H1 (cell line): ENCODE data around the gene DPYD. TPM values are rescaled to one million over a fixed set of nuclear protein-coding genes. Genes with fewer than 3 reads are reported as not detected.

Experiments used
- CTCF ChIA-PET: fragments of 300-600 bp; sonication (Branson Sonifier 250); formaldehyde crosslinking; loops from one replicate; lab custom pipeline; 2021; ENCODE audit not compliant: partially characterized antibody; lab: Charles Lee
- POLR2A ChIA-PET: fragments of 300-600 bp; sonication (Branson Sonifier 250); formaldehyde crosslinking; loops from one replicate; lab custom pipeline; 2021; ENCODE audit warnings: inconsistent platforms; ENCODE audit not compliant: partially characterized antibody; lab: Charles Lee
- DNase-seq, 2 experiments: peaks; one replicate each; pipeline versions ENCODE4 v3.0.0 to v3.0.0-alpha.2; 2010 to 2022; ENCODE audit warnings: low spot score in 2 of 2, low read depth in 1 of 2, mixed read lengths in 1 of 2
- FAIRE-seq: peaks from 2 replicates; lab custom pipeline; 2011; peaks lifted over from hg19 to GRCh38; lab: Jason Lieb, UNC
- H2AFZ ChIP-seq: 2 replicates; pipeline ENCODE4 v1.8.1; 2012; ENCODE audit warnings: low read length, inconsistent platforms
- H2AK5ac ChIP-seq: 2 replicates; pipeline ENCODE4 v1.6.1; 2013; ENCODE audit warnings: low read depth, low read length
- H2BK120ac ChIP-seq: replicated peaks from 2 replicates; pipeline ENCODE3; 2013; ENCODE audit warnings: low read depth, low read length, inconsistent platforms
- H2BK12ac ChIP-seq: 2 replicates; pipeline ENCODE4 v1.6.1; 2013; ENCODE audit warnings: low read depth, low read length
- H2BK15ac ChIP-seq: 2 replicates; pipeline ENCODE4 v1.6.1; 2013; ENCODE audit warnings: low read length
- H2BK20ac ChIP-seq: 2 replicates; pipeline ENCODE4 v1.6.1; 2013; ENCODE audit warnings: low read length
- H2BK5ac ChIP-seq: 2 replicates; pipeline ENCODE4 v1.6.1; 2013; ENCODE audit warnings: low read depth, low read length
- H3K14ac ChIP-seq: 2 replicates; pipeline ENCODE4 v1.6.1; 2013; ENCODE audit warnings: inconsistent platforms; ENCODE audit not compliant: insufficient read length
- H3K18ac ChIP-seq: 2 replicates; pipeline ENCODE4 v1.6.1; 2013; ENCODE audit warnings: low read length; ENCODE audit errors: extremely low read depth
- H3K23ac ChIP-seq: 2 replicates; pipeline ENCODE4 v1.6.1; 2013; ENCODE audit warnings: inconsistent platforms; ENCODE audit not compliant: insufficient read length
- H3K23me2 ChIP-seq: 2 replicates; pipeline ENCODE4 v1.6.1; 2013; ENCODE audit warnings: low read depth, low read length
- H3K27ac ChIP-seq: 2 replicates; pipeline ENCODE4 v1.6.1; 2011; ENCODE audit warnings: low read depth, low read length, inconsistent platforms
- H3K27me3 ChIP-seq, 4 experiments: replicated peaks in 1 of 4; 1 replicate in 1 of 4; 2 replicates in 3 of 4; pipeline versions ENCODE4 v1.6.1 to v1.8.1; 2011 to 2013; ENCODE audit warnings: low read length in 3 of 4, mild to moderate bottlenecking in 3 of 4, inconsistent platforms in 2 of 4, mixed read lengths in 2 of 4, moderate library complexity in 1 of 4; ENCODE audit not compliant: control insufficient read depth in 3 of 4, insufficient read depth in 3 of 4; ENCODE audit errors: extremely low read depth in 1 of 4
- H3K36me3 ChIP-seq, 4 experiments: 2 replicates each; pipeline versions ENCODE4 v1.6.1 to v1.8.1; 2011 to 2013; ENCODE audit warnings: mild to moderate bottlenecking in 4 of 4, low read length in 3 of 4, moderate library complexity in 2 of 4, control low read depth in 1 of 4, inconsistent platforms in 1 of 4; ENCODE audit not compliant: insufficient read depth in 4 of 4, control insufficient read depth in 2 of 4
- H3K4ac ChIP-seq: replicated peaks from 2 replicates; pipeline ENCODE3; 2013; ENCODE audit warnings: low read length, low read depth, mixed read lengths, inconsistent platforms; ENCODE audit not compliant: insufficient read length
- H3K4me1 ChIP-seq, 4 experiments: replicated peaks in 1 of 4; 1 replicate in 1 of 4; 2 replicates in 3 of 4; pipeline versions ENCODE4 v1.6.1 to v1.8.1; 2011 to 2013; ENCODE audit warnings: low read length in 3 of 4, inconsistent platforms in 2 of 4, mixed read lengths in 1 of 4; ENCODE audit not compliant: insufficient read depth in 4 of 4, control insufficient read depth in 3 of 4
- H3K4me2 ChIP-seq, 2 experiments: 2 replicates each; pipeline versions ENCODE4 v1.6.1 to v1.8.1; 2011 to 2013; ENCODE audit warnings: low read depth in 2 of 2, low read length in 2 of 2, control low read depth in 1 of 2, inconsistent platforms in 1 of 2, mild to moderate bottlenecking in 1 of 2; ENCODE audit not compliant: insufficient read depth in 1 of 2
- H3K4me3 ChIP-seq, 4 experiments: fragments of 200-600, 300-600 bp in 1 of 4; sonication (generic), shearing (Covaris generic), sonication (Bioruptor Twin) in 1 of 4; 2 replicates each; pipeline versions ENCODE4 v1.5.1 to v1.8.1; 2011 to 2016; ENCODE audit warnings: low read length in 4 of 4, low read depth in 3 of 4, control low read depth in 2 of 4, inconsistent platforms in 2 of 4, mild to moderate bottlenecking in 2 of 4, mixed read lengths in 1 of 4, moderate library complexity in 1 of 4; ENCODE audit not compliant: insufficient read depth in 2 of 4; ENCODE audit errors: extremely low read depth in 1 of 4
- H3K56ac ChIP-seq: replicated peaks from 2 replicates; pipeline ENCODE3; 2013; ENCODE audit warnings: low read depth, mild to moderate bottlenecking, mixed read lengths, low read length, inconsistent platforms; ENCODE audit not compliant: insufficient read length
- H3K79me1 ChIP-seq: 2 replicates; pipeline ENCODE4 v1.6.1; 2013; ENCODE audit warnings: low read depth, low read length, control low read depth
- H3K79me2 ChIP-seq, 2 experiments: 2 replicates each; pipeline versions ENCODE4 v1.6.1 to v1.8.1; 2012 to 2013; ENCODE audit warnings: low read length in 2 of 2, mild to moderate bottlenecking in 2 of 2, inconsistent platforms in 1 of 2; ENCODE audit not compliant: insufficient read depth in 2 of 2, control insufficient read depth in 1 of 2
- H3K9ac ChIP-seq, 4 experiments: replicated peaks in 1 of 4; 1 replicate in 1 of 4; 2 replicates in 3 of 4; pipeline versions ENCODE4 v1.6.1 to v1.8.1; 2011 to 2013; ENCODE audit warnings: low read depth in 3 of 4, low read length in 3 of 4, control low read depth in 2 of 4, mild to moderate bottlenecking in 2 of 4, moderate library complexity in 2 of 4, inconsistent platforms in 1 of 4; ENCODE audit errors: extremely low read depth in 1 of 4
- H3K9me3 ChIP-seq, 2 experiments: 2 replicates each; pipeline versions ENCODE4 v1.6.1 to v1.8.1; 2012 to 2013; ENCODE audit warnings: mild to moderate bottlenecking in 2 of 2, moderate library complexity in 2 of 2, control low read depth in 1 of 2, inconsistent platforms in 1 of 2, low read depth in 1 of 2, low read length in 1 of 2, mixed read lengths in 1 of 2; ENCODE audit not compliant: insufficient read depth in 2 of 2
- H4K20me1 ChIP-seq, 2 experiments: replicated peaks in 1 of 2; 2 replicates each; pipeline versions ENCODE3 to v1.8.1; 2011 to 2013; ENCODE audit warnings: inconsistent platforms in 2 of 2, low read length in 2 of 2, mild to moderate bottlenecking in 1 of 2; ENCODE audit not compliant: insufficient read depth in 2 of 2, control insufficient read depth in 1 of 2
- H4K5ac ChIP-seq: 2 replicates; pipeline ENCODE4 v1.6.1; 2013; ENCODE audit warnings: low read length, low read depth, mixed read lengths, inconsistent platforms; ENCODE audit not compliant: insufficient read length
- H4K8ac ChIP-seq: 2 replicates; pipeline ENCODE4 v1.8.0; 2013; ENCODE audit warnings: mild to moderate bottlenecking, moderate library complexity, low read length, inconsistent platforms; ENCODE audit not compliant: insufficient read depth; ENCODE audit errors: extremely low read depth
- H4K91ac ChIP-seq: replicated peaks from 2 replicates; pipeline ENCODE3; 2013; ENCODE audit warnings: low read length, mixed read lengths, inconsistent platforms; ENCODE audit not compliant: insufficient read length
- CBX5 ChIP-seq: fragments of 300-800, 300-1000 bp; sonication (generic); IDR thresholded peaks from 2 replicates; pipeline ENCODE4 v1.7.1; 2016; ENCODE audit warnings: antibody characterized with exemption, low read length, low read depth
- EP300 ChIP-seq, 2 experiments: IDR thresholded peaks; 1 replicate in 1 of 2; 2 replicates in 1 of 2; pipeline ENCODE4 v1.6.1; 2011 to 2012; ENCODE audit warnings: low read depth in 2 of 2, low read length in 2 of 2, mild to moderate bottlenecking in 2 of 2, borderline replicate concordance in 1 of 2, inconsistent platforms in 1 of 2, moderate library complexity in 1 of 2
- GTF2F1 ChIP-seq: IDR thresholded peaks from 2 replicates; pipeline ENCODE4 v1.6.1; 2012; ENCODE audit warnings: low read depth, low read length, improper control_type of control experiment, borderline replicate concordance
- HDAC6 ChIP-seq: IDR thresholded peaks from one replicate; pipeline ENCODE4 v1.7.1; 2012; ENCODE audit warnings: low read depth, mild to moderate bottlenecking, inconsistent platforms, low read length, moderate library complexity
- KDM5A ChIP-seq: fragments of 200-600 bp; IDR thresholded peaks from 2 replicates; pipeline ENCODE4 v1.7.1; 2012; ENCODE audit warnings: mild to moderate bottlenecking, low read length, inconsistent platforms, mixed read lengths
- MAFK ChIP-seq: IDR thresholded peaks from 2 replicates; pipeline ENCODE4 v1.6.1; 2012; ENCODE audit warnings: low read depth, mild to moderate bottlenecking, improper control_type of control experiment, low read length
- RXRA ChIP-seq: IDR thresholded peaks from 2 replicates; pipeline ENCODE4 v1.6.1; 2011; ENCODE audit warnings: low read depth, mild to moderate bottlenecking, low read length, moderate library complexity; ENCODE audit not compliant: insufficient read depth
- SIN3A ChIP-seq, 2 experiments: IDR thresholded peaks in 1 of 2; conservative IDR thresholded peaks in 1 of 2; 2 replicates each; pipeline ENCODE4 v1.6.1; 2011 to 2012; ENCODE audit warnings: low read length in 2 of 2, improper control_type of control experiment in 1 of 2, low read depth in 1 of 2, mild to moderate bottlenecking in 1 of 2
- SIX5 ChIP-seq: IDR thresholded peaks from 2 replicates; pipeline ENCODE4 v1.6.1; 2011; ENCODE audit warnings: mild to moderate bottlenecking, low read depth, low read length
- SP1 ChIP-seq: IDR thresholded peaks from 2 replicates; pipeline ENCODE4 v1.6.1; 2011; ENCODE audit warnings: low read depth, low read length
- SP2 ChIP-seq: IDR thresholded peaks from 2 replicates; pipeline ENCODE4 v1.6.1; 2012; ENCODE audit warnings: mild to moderate bottlenecking, low read length, inconsistent platforms
- SUZ12 ChIP-seq: fragments of 200-600 bp; sonication (generic); IDR thresholded peaks from 2 replicates; pipeline ENCODE4 v1.6.1; 2012; ENCODE audit warnings: mild to moderate bottlenecking, inconsistent platforms, low read length, moderate library complexity, mixed read lengths
- WGBS, 2 experiments: shearing (Covaris generic) in 1 of 2; methylation state at CpG; one replicate each; pipeline versions ENCODE4 v1.1.6 to v1.1.7; 2013 to 2015; ENCODE audit warnings: low lambda C conversion rate in 2 of 2, mixed read lengths in 2 of 2, inconsistent platforms in 1 of 2, low coverage in 1 of 2, missing lambda C conversion rate in 1 of 2; ENCODE audit not compliant: insufficient replicate concordance in 2 of 2, insufficient coverage in 1 of 2, insufficient read length in 1 of 2; ENCODE audit errors: extremely low coverage in 1 of 2, missing lambda C conversion rate in 1 of 2; 5-methylcytosine and 5-hydroxymethylcytosine counted together
- polyA plus RNA-seq, 7 experiments: library from polyadenylated mRNA; depleted of rRNA in 3 of 7; stranded (reverse) in 5 of 7; unstranded in 2 of 7; fragments of >200 nt in 5 of 7; fragments of 200-250 nt in 2 of 7; gene quantifications; 1 replicate in 5 of 7; 2 replicates in 1 of 7; 4 replicates in 1 of 7; pipeline versions ENCODE4 v1.2.1 to v1.2.3, GENCODE V29; 2011 to 2013; ENCODE audit warnings: missing spikeins in 2 of 7, mixed read lengths in 2 of 7
- total RNA-seq: library from RNA; stranded (reverse); fragmentation: NEBNext Ultra II Directional; extraction: Animal tissue kit (Norgen Biotek cat#: 25700); gene quantifications from 2 replicates; pipeline ENCODE4 v1.2.1, GENCODE V29; 2021
- TF ChIP-seq, protein P1 (sequence below): IDR thresholded peaks from 2 replicates; pipeline ENCODE4 v1.6.1; 2012; ENCODE audit warnings: inconsistent platforms
- TF ChIP-seq, protein P2 (sequence below): IDR thresholded peaks from 2 replicates; pipeline ENCODE4 v1.6.1; 2011; ENCODE audit warnings: low read depth, mild to moderate bottlenecking, low read length; ENCODE audit not compliant: insufficient read depth

The DPYD gene
- total and polyA plus RNA-seq, 2 of the 8 experiments (the other 6 are each of a cell fraction or from before 2014, with no cell fraction given), result 0.29 to 0.73 TPM

DNA sequence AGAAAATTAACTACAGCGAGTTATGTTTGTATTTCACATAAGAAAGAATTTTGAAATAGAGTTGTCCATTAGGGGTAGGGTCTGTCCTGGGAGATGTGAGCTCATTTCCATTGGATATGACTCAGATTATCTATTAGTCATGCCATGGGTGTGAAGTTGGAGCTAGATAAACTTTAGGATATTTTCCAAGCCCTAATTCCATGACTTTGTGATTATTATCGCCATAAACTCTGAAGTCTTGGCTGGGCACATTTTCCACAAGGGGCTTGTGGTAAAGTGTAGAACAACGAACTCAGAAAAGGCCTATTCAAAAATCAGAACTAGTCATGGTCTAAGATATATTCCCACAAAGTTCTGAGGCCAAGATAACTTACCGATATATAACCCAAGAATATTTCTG lies 396.6 kb downstream of the DPYD start:
- Histone ChIP-seq H3K18ac (no peak overlapping the region), H3K4me3 (no peak overlapping the region), H4K5ac (no peak overlapping the region), H3K23ac (no peak overlapping the region), H2BK12ac (no peak overlapping the region), H2BK20ac (no peak overlapping the region), H4K91ac (no peak overlapping the region), H2BK120ac (no peak overlapping the region), H3K9me3 (no peaks in the 10 kb centered on the region), H3K36me3 (no peaks in the 10 kb centered on the region), H3K27me3 (no peaks in the 10 kb centered on the region), H2BK15ac (no peak overlapping the region), H3K56ac (no peak overlapping the region), H3K79me1 (no peaks in the 10 kb centered on the region), H2BK5ac (no peak overlapping the region), H3K27ac (no peak overlapping the region), H3K4ac (no peak overlapping the region), H3K14ac (no peak overlapping the region), H3K23me2 (no peaks in the 10 kb centered on the region; the same call in 1 of the 2 replicates), H3K4me2 (no peak overlapping the region), H3K9ac (no peak overlapping the region), H3K4me1 (no peaks in the 10 kb centered on the region), H2AFZ (no peak overlapping the region), H3K79me2 (no peaks in the 10 kb centered on the region), H2AK5ac (no peak overlapping the region), H4K8ac (no peak overlapping the region), H4K20me1 (no peaks in the 10 kb centered on the region)
- no peak for FAIRE-seq
- DNase-seq, result no peak
- ChIA-PET POLR2A (no interaction called here), CTCF (interaction anchor here (0.8 kb wide), 2 partner anchors 272 to 545 kb away, joined by 3 read pairs; no protein-coding TSS in a partner anchor)
- 93% methylated on average over 4 of the region's 4 CpGs; no CpG with 5 or more reads in 1 of the 2 experiments for WGBS, 2 experiments
- TF ChIP-seq RXRA (no peak), SIN3A (conservative IDR thresholded peaks at IDR 0.05 in 1 of 2, IDR thresholded peaks at IDR 0.05 in 1 of 2; ENCODE audit: low read depth in 1 of 2, low read length in 2 of 2) (no peak), SIX5 (no peak), SUZ12 (no peak), HDAC6 (no peak), KDM5A (no peak), SP2 (no peak), GTF2F1 (no peak), EP300 (IDR thresholded peaks at IDR 0.05; ENCODE audit: borderline replicate concordance in 1 of 2, low read depth in 2 of 2, low read length in 2 of 2) (no peak), CBX5 (no peak), MAFK (no peak), SP1 (no peak)
- TF ChIP-seq, protein P1, sequence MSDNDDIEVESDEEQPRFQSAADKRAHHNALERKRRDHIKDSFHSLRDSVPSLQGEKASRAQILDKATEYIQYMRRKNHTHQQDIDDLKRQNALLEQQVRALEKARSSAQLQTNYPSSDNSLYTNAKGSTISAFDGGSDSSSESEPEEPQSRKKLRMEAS, result no peak
- TF ChIP-seq, protein P2, sequence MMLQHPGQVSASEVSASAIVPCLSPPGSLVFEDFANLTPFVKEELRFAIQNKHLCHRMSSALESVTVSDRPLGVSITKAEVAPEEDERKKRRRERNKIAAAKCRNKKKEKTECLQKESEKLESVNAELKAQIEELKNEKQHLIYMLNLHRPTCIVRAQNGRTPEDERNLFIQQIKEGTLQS, result no peak
